GM12878 (cell line): ENCODE measurements around the gene ANKRD61. TPM values are rescaled to one million over a fixed set of nuclear protein-coding genes. Genes with fewer than 3 reads are reported as not detected.

Experiments
- ATAC-seq: fragments of 200-7000 bp; cut with Tn5 transposase; 3 replicates; pipeline ENCODE4 v1.9.1; 2020; ENCODE audit warnings: mild to moderate bottlenecking, moderate library complexity
- BruUV-seq: library from RNA; stranded (reverse); fragments of 400-500 nt; replicated peaks from 2 replicates; lab custom pipeline; 2021; lab: Mats Ljungman, UMichigan
- CTCF ChIA-PET: fragments of 300-600 bp; sonication (Branson Sonifier 250); formaldehyde crosslinking; extraction: SDS; loops from one replicate; lab custom pipeline; 2021; ENCODE audit warnings: inconsistent platforms; lab: Yijun Ruan, JAX
- POLR2A ChIA-PET: fragments of 350-600 bp; formaldehyde crosslinking; extraction: SDS; loops from one replicate; lab custom pipeline; 2021; ENCODE audit warnings: inconsistent platforms; lab: Charles Lee
- RAD21 ChIA-PET: fragments of 300-600 bp; sonication (Branson Sonifier 250); formaldehyde crosslinking; loops from one replicate; lab custom pipeline; 2023; ENCODE audit warnings: antibody characterized with exemption; ENCODE audit not compliant: unreplicated experiment; lab: Charles Lee
- SMC1A ChIA-PET: fragments of 300-600 bp; sonication (Branson Sonifier 250); formaldehyde crosslinking; loops from one replicate; lab custom pipeline; 2023; ENCODE audit not compliant: unreplicated experiment, uncharacterized antibody; lab: Charles Lee
- DNase-seq: peaks from one replicate; pipeline ENCODE4 v3.0.0-alpha.2; 2011; ENCODE audit warnings: low read depth, low spot score
- FAIRE-seq: peaks from 3 replicates; lab custom pipeline; 2011; peaks lifted over from hg19 to GRCh38; lab: Jason Lieb, UNC
- H2AFZ ChIP-seq: 2 replicates; pipeline ENCODE4 v1.6.0; 2011; ENCODE audit warnings: low read depth, low read length, control low read depth; ENCODE audit not compliant: control insufficient read depth
- H3K27ac ChIP-seq: 2 replicates; pipeline ENCODE4 v1.5.1; 2011; ENCODE audit warnings: control low read depth; ENCODE audit not compliant: control insufficient read depth, insufficient read depth
- H3K27me3 ChIP-seq, 2 experiments: replicated peaks in 1 of 2; 2 replicates each; pipeline versions ENCODE4 v1.6.0 to v1.6.1; 2011; ENCODE audit warnings: low read length in 1 of 2; ENCODE audit not compliant: control insufficient read depth in 2 of 2, insufficient read depth in 2 of 2
- H3K36me3 ChIP-seq, 2 experiments: 2 replicates each; pipeline ENCODE4 v1.5.1; 2011; ENCODE audit warnings: low read length in 1 of 2; ENCODE audit not compliant: control insufficient read depth in 2 of 2, insufficient read depth in 2 of 2
- H3K4me1 ChIP-seq: 2 replicates; pipeline ENCODE4 v1.6.1; 2011; ENCODE audit warnings: mild to moderate bottlenecking, low read length, moderate library complexity, mixed read lengths; ENCODE audit not compliant: control insufficient read depth, insufficient read depth
- H3K4me2 ChIP-seq: 2 replicates; pipeline ENCODE4 v1.6.0; 2011; ENCODE audit warnings: control low read depth; ENCODE audit not compliant: control insufficient read depth, insufficient read depth
- H3K4me3 ChIP-seq: fragments of 200-600 bp; sonication (generic); 2 replicates; pipeline ENCODE4 v1.5.1; 2016
- H3K79me2 ChIP-seq: 2 replicates; pipeline ENCODE4 v1.6.0; 2011; ENCODE audit warnings: low read length; ENCODE audit not compliant: control insufficient read depth, insufficient read depth
- H3K9ac ChIP-seq: 2 replicates; pipeline ENCODE4 v1.8.0; 2011; ENCODE audit warnings: low read length, control low read depth, mixed read lengths; ENCODE audit not compliant: control insufficient read depth, insufficient read depth
- H3K9me3 ChIP-seq: replicated peaks from 3 replicates; pipeline ENCODE4 v1.5.1; 2011; ENCODE audit warnings: mild to moderate bottlenecking, low read length; ENCODE audit not compliant: control insufficient read depth, insufficient read depth
- H4K20me1 ChIP-seq: 2 replicates; pipeline ENCODE4 v1.6.0; 2011; ENCODE audit not compliant: control insufficient read depth, insufficient read depth
- IRF5 ChIP-seq: fragments of 450-650 bp; IDR thresholded peaks from 2 replicates; pipeline ENCODE4 v1.6.1; 2017; ENCODE audit warnings: borderline replicate concordance
- MTA2 ChIP-seq: fragments of 450-650 bp; IDR thresholded peaks from 2 replicates; pipeline ENCODE4 v1.6.1; 2016; ENCODE audit warnings: low read depth, mild to moderate bottlenecking, moderate library complexity
- POLR2A ChIP-seq: IDR thresholded peaks from 2 replicates; pipeline ENCODE4 v1.6.1; 2011; ENCODE audit warnings: low read depth, mild to moderate bottlenecking, low read length
- SREBF1 ChIP-seq: IDR thresholded peaks from 2 replicates; pipeline ENCODE4 v1.6.1; 2012; ENCODE audit warnings: mild to moderate bottlenecking, low read length
- WGBS: methylation state at CpG from one replicate; pipeline ENCODE4 v1.1.6; 2016; ENCODE audit warnings: low lambda C conversion rate; ENCODE audit not compliant: insufficient replicate concordance, insufficient coverage; ENCODE audit errors: missing lambda C conversion rate; 5-methylcytosine and 5-hydroxymethylcytosine counted together
- in situ Hi-C: fragments of 300-500 bp; cut with MboI; formaldehyde crosslinking; loops from 9 replicates; pipeline ENCODE4 v1.14.3; 2018; ENCODE audit warnings: mixed read lengths
- intact Hi-C: fragments of 100-400 bp; cut with micrococcal nuclease; formaldehyde crosslinking; loops from one replicate; pipeline ENCODE4 v1.14.2; 2022; ENCODE audit not compliant: unreplicated experiment
- polyA plus RNA-seq, 11 experiments: library from polyadenylated mRNA; depleted of rRNA in 4 of 11; unstranded in 6 of 11; stranded (reverse) in 5 of 11; fragments of >200 nt; fragmentation: Nextera tagmentation in 4 of 11; fragmentation: Illumina TruSeq in 1 of 11; extraction: Ambion mirVana in 4 of 11; extraction: Trizol in 1 of 11; gene quantifications; 1 replicate in 1 of 11; 2 replicates in 10 of 11; pipeline versions ENCODE4 v1.2.1 to v1.2.3, GENCODE V29; 2011 to 2016; ENCODE audit warnings: inconsistent platforms in 2 of 11, missing spikeins in 2 of 11, low read depth in 1 of 11
- total RNA-seq, 4 experiments: library from RNA; depleted of rRNA in 3 of 4; stranded (reverse); fragments of >200 nt in 3 of 4; fragmentation: Illumina TruSeq in 1 of 4; extraction: Trizol in 1 of 4; gene quantifications; 2 replicates each; pipeline versions ENCODE4 v1.2.1 to v1.2.3, GENCODE V29; 2013 to 2021

The ANKRD61 gene
- total and polyA plus RNA-seq, 10 of the 15 experiments (the other 5 are each of a cell fraction or from before 2014, with no cell fraction given): 0.11 to 0.64 (median 0.28) TPM

GRCh38 chr7:6023974-6024435 lies 7.2 kb upstream of the ANKRD61 start:
- Histone ChIP-seq H3K27me3 (no peaks in the 10 kb centered on the region), H2AFZ (no peak overlapping the region), H3K27ac (no peak overlapping the region), H3K4me2 (no peak overlapping the region), H3K36me3 (peaks cover 18 to 40% of the 10 kb centered on the region in 2 experiments), H3K4me3 (no peak overlapping the region), H3K9me3 (no peaks in the 10 kb centered on the region), H4K20me1 (no peaks in the 10 kb centered on the region), H3K79me2 (no peaks in the 10 kb centered on the region), H3K4me1 (peaks cover 13% of the 10 kb centered on the region), H3K9ac (no peak overlapping the region)
- in situ Hi-C loops (no loop called here), intact Hi-C loops (no loop called here)
- BruUV-seq: TSS peak; percentile 75
- ATAC-seq: no peak
- no peak for DNase-seq
- RAD21 ChIA-PET: interaction anchor here (0.8 kb wide), 1 partner anchor 17 kb away, joined by 3 read pairs; no protein-coding TSS in a partner anchor
- SMC1A ChIA-PET: interaction anchor here (1.0 kb wide), 1 partner anchor 26 kb away, joined by 4 read pairs; no protein-coding TSS in a partner anchor
- POLR2A ChIA-PET: no interaction called here
- TF ChIP-seq SREBF1: no peak
- TF ChIP-seq MTA2: no peak
- TF ChIP-seq POLR2A: 0 out of 2 replicates have a peak, but pooled peaks have one; percentile 14
- TF ChIP-seq IRF5: no peak
- CTCF ChIA-PET: interaction anchor here (2.6 kb wide), 1 partner anchor 82 kb away, joined by 7 read pairs; no protein-coding TSS in a partner anchor
- WGBS: 81% methylated on average over 7 of the region's 7 CpGs
- FAIRE-seq: no peak
